NCI-H128 (cell line): Measurements from ENCODE around the gene AMDHD1.

Experiments
- DNase-seq: peaks from one replicate; lab custom pipeline; 2025; ENCODE audit not compliant: unreplicated experiment; lab: John Stamatoyannopoulos, UW

The AMDHD1 gene, protein sequence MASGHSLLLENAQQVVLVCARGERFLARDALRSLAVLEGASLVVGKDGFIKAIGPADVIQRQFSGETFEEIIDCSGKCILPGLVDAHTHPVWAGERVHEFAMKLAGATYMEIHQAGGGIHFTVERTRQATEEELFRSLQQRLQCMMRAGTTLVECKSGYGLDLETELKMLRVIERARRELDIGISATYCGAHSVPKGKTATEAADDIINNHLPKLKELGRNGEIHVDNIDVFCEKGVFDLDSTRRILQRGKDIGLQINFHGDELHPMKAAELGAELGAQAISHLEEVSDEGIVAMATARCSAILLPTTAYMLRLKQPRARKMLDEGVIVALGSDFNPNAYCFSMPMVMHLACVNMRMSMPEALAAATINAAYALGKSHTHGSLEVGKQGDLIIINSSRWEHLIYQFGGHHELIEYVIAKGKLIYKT

GRCh38 chr12:95943330-95943842 is at the start of gene AMDHD1:
Gene AMDHD1, plus strand, starts transcription at chr12:95943331. Its CDS starts 68 bp downstream, at chr12:95943399.
- no peak for DNase-seq

DNA sequence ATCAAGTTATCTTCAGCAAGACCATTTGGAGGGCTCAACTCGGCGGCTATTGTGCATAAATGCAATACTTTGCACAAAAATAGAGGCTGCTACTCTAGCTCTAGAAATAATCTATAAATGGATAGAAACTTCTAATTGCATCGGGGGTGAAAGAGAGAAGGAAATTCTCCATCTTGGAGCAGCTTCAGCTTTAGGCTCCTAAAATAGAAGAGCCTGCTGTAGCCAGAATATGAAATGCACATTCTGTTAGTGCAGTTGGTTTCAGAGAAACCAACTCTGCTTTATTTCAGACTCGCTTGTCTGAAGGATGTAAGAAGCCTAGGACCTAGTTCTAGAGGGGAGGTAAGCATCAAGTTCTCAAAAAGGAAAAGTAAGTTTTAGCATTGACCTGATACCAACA is 46.3 kb upstream of the AMDHD1 start:
- DNase-seq, result no peak

GRCh38 chr12:95898081-95898480 is 45.0 kb upstream of the AMDHD1 start:
- DNase-seq, result no peak

DNA sequence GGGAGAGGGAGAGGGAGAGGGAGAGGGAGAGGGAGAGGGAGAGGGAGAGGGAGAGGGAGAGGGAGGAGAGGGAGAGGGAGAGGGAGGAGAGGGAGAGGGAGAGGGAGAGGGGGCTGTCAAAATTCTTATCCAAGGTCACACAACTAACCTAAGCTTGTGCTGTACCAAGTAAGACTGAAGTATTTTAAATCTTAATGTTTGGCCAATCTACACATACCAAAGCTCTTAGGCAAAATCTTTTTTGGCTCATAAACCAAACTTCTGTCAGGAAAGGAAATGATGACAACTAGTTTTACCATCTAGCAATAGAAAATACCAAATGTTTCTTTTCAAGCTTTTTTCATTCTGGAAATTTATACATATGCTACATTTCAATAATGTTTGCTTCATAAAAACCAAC is 34.6 kb upstream of the AMDHD1 start:
- no peak for DNase-seq

DNA sequence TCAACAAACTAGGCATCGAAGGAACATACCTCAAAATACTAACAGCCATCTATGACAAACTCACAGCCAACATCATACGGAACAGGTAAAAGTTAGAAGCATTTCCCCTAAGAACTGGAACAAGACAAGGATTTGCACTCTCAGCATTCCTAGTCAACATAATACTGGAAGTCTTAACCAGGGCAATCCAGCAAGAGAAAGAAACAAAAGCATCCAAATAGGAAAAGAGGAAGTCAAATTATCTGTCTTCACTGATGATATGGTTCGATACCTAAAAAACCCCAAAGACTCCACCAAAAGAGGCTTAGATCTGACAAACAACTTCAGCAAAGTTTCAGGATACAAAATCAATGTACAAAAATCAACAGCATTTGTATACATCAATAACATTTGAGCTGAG is 33.3 kb upstream of the AMDHD1 start:
- DNase-seq, result no peak

DNA sequence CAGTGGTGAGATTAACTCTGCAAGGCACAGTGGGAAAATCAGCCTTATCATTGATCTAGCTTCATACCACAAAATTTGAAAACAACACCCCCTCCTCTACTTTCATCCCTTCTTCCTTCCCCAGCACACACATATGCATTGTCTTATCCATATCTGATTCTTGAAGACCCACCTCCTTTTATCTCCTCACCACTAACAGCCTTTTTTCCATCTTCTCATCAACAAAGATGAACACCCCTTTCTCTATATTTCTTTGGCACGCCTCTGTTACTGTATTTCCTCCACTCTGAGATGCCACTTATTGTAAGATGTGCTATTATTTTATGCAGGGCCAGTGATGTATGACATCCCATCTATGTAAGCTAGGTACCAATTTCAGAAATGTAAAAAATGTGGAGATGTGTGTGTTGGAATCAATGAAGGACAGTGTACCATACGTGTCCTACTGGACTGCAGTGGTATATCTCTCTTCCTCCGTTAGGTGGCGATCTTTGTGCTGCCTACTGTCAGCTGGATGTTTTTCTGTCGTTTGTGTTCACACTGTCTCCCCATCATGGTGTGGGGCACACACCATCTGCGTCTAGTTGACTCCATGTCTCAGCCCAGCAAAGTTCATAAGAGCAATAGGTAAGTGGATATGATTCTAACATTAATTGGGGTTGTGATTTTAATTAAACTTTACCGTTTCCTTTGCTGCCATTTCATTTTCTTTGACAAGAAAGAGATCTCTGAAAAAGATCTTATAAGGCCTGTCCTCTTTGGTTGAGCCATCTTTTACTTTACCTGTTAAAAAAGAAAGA is 24.7 kb upstream of the AMDHD1 start:
- DNase-seq, result peak; percentile 46

DNA sequence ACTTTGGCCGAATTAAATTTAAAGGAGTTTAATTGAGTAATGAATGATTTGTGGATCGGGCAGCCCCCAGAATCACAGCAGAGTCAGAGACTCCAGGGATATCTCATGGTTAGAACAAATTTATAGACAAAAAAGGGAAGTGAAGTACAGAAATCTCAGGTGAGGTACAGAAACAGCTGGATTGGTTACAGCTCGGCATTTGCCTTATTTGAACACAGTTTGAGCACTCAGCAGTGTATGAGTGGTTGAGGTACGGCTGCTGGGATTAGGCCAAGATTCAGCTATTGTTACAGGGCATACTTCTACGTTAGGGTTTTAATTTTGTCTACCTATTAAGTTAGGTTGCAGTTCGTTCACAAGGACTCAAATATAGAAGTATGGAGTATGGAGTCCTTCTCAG is 24.0 kb upstream of the AMDHD1 start:
- no peak for DNase-seq

GRCh38 chr12:95922231-95922630 is 20.9 kb upstream of the AMDHD1 start:
- DNase-seq, result no peak

- DNase-seq, result no peak
Measured at GRCh38 chr12:95940514-95940913, 2.6 kb upstream of the AMDHD1 start.

- DNase-seq, result no peak
Measured at GRCh38 chr12:95942101-95942523, 1.0 kb upstream of the AMDHD1 start.

DNA sequence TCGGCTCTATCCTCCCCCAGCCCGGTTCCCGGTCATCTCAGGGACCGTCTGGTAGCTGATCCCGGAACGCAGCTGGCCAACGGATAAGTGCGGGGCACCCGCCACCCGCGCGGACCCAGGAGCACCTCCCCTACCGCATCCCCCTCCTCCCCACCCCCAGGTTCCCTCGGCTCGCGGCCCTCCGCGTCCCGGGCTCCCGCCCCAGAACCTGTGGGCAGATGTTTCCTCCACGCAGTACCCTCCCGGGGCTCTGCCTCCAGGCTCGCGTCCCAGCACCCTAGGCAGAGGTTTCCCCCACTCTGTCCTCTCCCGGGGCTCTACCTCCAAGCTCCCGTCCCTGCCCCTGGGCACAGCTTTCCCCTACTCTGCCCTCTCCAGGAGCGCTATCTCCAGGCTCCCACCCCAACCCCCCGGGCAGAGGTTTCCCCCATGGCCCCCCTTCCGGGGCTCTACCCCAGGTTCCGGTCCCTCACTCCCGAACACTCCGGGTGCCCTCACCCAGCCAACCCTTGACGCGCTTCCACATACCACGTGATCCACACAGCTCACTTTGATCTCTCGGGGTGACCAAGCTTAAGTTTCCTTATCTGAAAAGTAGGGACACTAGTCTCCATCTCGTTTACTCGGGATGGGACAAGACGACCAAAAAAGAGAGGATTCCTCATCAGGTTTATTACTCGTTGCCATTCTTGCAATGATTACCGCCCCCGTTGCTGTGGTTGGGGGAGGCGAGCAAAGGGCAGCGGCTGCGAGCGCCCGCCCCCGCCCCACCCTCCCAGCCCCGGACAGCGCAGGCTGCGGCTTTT is 404 bp upstream of the AMDHD1 start, which contains the start of gene CCDC38:
Gene CCDC38 (minus strand): TSS at position 91 of the 806 bp plus-strand sequence. CDS start 6,105 bp downstream, outside the sequence.
- DNase-seq, result peak; percentile 54

DNA sequence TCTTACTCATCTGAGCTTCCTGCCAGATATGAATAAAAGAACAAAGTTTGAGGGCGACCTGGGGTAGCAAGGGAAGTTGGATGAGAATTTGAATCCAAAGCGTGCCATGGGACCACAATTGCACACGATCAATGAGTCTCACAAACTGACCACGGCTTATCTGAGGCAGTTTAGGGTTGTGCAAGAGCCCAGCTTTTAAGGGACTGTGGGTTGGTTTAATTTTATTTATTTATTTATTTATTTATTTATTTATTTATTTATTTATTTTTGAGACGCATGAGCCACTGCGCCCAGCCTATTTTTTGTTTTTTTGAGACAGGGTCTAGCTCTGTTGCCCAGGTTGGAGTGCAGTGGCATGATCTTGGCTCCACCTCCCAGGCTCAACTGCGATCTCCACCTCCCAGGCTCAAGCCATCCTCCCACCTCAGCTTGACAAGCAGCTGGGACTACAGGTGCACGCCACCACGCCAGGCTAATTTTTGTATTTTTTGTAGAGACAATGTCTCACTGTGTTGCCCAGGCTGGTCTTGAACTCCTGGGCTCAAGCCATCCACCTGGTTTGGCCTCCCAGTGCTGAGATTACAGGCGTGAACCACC is 1.1 kb downstream of the AMDHD1 start:
- DNase-seq, result no peak

DNA sequence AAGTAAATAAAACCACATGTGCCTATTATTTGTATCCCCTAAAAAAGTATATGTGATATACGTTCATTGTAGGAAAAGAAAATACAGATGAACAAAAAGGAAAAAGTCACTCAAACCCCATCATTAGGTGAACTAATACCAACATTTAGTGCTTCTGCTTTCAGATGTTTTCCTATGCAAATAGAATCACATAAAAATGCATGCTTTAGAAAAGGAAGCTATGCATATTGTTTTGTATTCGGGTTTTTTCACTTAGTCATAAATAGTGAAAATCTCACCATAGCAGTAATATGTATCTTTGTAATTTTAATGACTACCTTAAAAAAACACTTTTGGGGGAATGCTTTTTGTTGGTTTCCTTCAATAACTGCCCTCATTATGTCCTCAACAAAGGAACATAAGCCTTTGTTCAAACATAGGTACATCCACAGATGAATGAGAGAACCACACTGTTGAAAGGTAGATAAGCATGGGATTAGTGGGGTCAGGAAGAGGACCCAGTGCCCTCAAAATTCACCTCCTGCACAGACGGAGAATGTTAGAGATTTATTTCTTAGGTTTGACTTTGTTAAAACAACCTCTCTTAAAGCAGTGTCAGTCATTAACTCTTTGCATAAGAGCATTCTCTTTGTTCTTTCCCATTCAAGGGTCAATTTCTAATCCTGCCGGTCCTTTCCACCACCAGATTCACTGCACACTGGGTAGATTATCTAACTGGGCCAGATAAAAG is 6.5 kb downstream of the AMDHD1 start:
- DNase-seq, result no peak

DNA sequence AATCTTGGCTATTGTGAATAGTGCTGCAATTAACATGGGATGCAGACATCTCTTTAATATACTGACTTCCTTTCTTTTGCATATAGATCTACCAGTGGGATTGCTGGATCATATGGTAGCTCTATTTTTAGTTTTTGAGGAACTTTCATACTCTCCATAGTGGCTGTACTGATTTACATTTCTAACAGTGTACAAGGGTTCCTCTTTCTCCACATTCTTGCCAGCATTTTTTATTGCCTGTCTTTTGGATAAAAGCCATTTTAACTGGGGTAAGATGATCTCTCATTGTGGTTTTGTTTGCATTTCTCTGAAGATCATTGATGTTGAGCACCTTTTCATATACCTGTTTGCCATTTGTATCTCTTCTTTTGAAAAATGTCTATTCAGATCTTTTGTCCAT is 8.4 kb downstream of the AMDHD1 start:
- DNase-seq, result no peak

DNA sequence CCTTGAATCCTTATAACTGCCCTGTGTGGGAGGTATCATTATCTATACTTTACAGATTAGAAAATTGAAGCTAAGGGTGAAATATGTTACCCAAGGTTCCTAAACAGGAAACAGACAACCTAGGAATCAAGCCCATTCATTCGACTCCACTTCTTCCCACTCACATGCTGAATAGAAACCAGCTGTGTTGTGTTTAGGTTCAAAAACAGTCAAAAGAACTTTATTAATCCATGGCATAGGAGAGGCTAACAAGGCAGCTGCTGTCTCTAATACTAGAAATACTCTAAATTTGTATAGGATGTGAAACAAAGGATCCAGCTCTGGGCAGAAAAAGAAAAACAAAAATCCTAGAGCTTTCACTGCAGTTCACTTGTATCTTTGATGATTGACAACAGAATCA is 9.9 kb downstream of the AMDHD1 start:
- no peak for DNase-seq

DNA sequence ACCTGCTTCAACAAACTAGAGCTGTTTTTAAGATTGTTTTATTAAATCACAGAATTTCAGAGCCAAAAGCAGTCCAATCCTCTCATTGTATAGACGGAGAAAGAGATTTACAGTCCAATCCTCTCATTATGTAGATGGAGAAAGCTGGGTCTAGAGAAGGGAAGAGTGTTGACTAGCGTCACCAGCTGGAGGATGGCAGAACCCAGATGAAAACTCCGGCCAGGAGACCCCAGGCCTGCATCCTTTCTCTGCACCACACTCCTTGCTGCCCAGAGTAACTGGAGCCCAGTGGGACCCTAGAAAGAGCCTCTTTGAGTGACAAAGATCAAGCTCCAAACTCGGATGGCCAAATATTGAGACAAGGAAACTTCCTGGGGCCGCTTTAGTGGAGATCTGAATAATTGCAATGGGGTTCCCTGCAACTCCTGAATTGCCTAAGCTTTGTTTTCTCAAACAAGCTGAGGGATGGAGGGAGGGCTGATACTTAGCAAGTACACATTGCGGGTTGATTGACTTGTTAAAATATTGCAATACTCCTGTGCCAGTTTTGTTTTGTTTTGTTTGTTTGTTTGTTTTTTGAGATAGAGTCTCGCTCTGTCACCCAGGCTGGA is 12.5 kb downstream of the AMDHD1 start:
- no peak for DNase-seq

- DNase-seq, result no peak
Measured at GRCh38 chr12:95956557-95957145, 13.5 kb downstream of the AMDHD1 start.

GRCh38 chr12:95959107-95959506 is 16.0 kb downstream of the AMDHD1 start:
- no peak for DNase-seq

- no peak for DNase-seq
Measured at GRCh38 chr12:95960241-95960640, 17.1 kb downstream of the AMDHD1 start.
